Forelimb muscle (tissue), 1 donor: ENCODE results near the gene GLUD1. TPM values are rescaled to one million over a fixed set of nuclear protein-coding genes. Genes with fewer than 3 reads are reported as not detected.
"Not testable (repeated sequence)": the region's sequence is repeated elsewhere in the genome, so short reads cannot be mapped to it uniquely, and the experiment has no call there.

Experiments used
- DNase-seq: peaks from one replicate; pipeline ENCODE4 v3.0.0-alpha.2; 2013; ENCODE audit warnings: low read depth
- polyA plus RNA-seq: library from polyadenylated mRNA; unstranded; fragments of 120-200 nt; gene quantifications from one replicate; pipeline ENCODE4 v1.2.1, GENCODE V29; 2013; ENCODE audit not compliant: insufficient read length

Gene GLUD1
- polyA plus RNA-seq, 1 donor, result 52.3 TPM

- no peak for DNase-seq
Observed at GRCh38 chr10:87090779-87091178, 3.9 kb downstream of the GLUD1 start.

- DNase-seq, result no peak
Observed at GRCh38 chr10:87089746-87090145, 4.9 kb downstream of the GLUD1 start.

DNA sequence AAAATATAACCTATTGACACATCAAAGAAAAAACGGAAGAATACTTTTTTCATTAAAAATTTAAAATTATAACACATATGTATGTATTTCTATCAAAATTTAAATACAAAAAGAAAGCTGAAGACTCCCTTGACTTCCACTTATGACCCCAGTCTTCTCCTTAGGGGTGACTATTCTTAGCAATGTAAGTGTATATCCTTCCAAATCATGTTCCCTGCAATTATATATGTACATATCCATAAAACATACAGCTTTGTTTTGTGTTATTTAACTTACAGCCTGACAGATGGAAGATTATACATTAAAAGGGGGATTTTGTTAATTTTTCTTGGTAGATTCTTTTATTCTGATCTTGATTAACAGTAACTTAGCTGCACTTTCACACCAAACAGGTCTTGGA is 9.1 kb downstream of the GLUD1 start:
- DNase-seq, result no peak

- DNase-seq, result not testable (repeated sequence)
Observed at GRCh38 chr10:87084291-87084782, 10.3 kb downstream of the GLUD1 start.

GRCh38 chr10:87083576-87084290 is 10.9 kb downstream of the GLUD1 start:
- not testable (repeated sequence) for DNase-seq

DNA sequence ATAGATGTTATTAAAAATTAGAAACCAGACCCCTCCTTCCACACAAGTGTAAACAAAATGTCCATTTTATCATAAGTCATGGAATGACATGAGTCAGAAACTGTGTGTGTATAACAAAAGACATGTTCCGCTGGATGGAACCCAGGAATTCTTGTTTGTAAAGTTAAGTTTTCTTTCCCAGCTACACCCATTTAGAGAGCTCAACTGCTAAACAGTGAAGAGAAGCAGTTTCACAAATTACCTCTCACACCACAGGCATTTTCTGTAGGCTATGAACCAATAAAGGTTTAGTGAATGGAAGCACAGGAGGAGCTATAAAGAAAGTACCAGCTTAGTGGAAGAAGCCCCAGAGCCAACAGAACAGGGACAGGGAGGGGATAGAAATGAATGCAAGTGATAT is 12.4 kb downstream of the GLUD1 start:
- DNase-seq, result not testable (repeated sequence)

DNA sequence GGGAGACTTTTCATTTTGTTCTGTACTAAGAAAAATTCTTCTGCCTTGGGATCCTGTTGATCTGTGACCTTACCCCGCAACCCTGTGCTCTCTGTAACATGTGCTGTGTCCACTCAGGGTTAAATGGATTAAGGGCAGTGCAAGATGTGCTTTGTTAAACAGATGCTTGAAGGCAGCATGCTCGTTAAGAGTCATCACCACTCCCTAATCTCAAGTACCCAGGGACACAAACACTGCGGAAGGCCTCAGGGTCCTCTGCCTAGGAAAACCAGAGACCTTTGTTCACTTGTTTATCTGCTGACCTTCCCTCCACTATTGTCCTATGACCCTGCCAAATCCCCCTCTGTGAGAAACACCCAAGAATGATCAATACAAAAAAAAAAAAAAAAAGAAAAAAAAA is 13.1 kb downstream of the GLUD1 start:
- DNase-seq, result not testable (repeated sequence)

DNA sequence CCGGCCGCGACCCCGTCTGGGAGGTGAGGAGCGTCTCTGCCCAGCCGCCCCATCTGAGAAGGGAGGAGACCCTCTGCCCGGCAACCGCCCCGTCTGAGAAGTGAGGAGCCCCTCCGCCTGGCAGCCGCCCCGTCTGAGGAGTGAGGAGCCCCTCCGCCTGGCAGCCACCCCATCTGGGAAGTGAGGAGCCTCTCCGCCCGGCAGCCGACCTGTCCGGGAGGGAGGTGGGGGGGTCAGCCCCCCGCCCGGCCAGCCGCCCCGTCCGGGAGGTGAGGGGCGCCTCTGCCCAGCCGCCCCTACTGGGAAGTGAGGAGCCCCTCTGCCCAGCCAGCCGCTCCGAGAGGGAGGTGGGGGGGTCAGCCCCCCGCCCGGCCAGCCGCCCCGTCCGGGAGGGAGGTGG is 14.0 kb downstream of the GLUD1 start:
- not testable (repeated sequence) for DNase-seq

DNA sequence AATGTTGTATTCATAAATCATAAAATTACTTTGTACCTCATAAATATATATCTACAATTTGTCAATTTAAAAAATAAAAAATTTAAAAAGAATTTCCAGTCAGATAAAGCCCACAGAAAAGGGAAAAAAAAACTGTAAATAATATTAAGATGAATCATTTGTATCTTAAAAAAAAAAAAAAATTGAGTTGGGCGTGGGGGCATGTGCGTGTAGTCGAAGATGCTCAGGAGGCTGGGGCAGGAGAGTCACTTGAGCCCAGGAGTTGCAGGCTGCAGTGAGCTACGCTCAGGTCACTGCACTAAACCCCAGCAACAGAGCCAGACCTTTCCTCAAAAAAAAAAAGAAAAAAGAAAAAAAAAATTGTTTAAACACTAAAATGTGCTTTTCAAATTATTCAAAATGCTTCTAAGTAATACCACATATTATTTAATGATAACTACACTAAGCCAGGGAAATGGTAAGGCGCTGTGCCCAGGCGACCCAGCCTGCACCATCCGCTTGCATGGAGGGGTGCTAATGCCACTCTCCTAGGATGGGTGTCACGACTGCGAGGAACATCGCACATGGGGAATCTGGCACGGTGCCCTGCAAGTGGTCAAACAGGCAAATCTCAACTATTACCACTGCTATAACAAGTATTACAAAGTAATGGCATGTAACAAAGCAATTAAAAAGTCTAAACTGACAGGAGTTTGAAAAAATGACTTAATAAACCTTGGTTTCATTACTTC is 15.4 kb downstream of the GLUD1 start:
- DNase-seq, result no peak

DNA sequence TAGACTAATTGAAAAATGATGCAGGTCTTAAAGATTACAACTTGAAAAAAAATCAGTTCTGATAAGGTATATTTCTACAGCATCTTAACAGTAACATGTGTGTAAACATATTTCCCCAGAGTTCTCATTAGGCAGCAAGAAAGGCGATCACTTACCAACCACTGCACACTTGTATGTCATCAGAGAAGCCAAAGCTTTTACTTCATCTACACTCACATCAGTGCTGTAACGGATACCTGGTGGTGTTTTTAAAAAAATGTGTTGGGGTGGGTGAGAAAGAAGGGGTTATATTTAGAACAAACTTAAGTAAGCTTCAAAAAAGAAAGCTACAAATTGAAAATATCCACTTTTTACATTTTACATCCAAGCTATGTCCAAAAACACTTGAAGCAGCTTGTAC is 18.2 kb downstream of the GLUD1 start:
- not testable (repeated sequence) for DNase-seq

- no peak for DNase-seq
Observed at GRCh38 chr10:87072449-87072848, 22.2 kb downstream of the GLUD1 start.

DNA sequence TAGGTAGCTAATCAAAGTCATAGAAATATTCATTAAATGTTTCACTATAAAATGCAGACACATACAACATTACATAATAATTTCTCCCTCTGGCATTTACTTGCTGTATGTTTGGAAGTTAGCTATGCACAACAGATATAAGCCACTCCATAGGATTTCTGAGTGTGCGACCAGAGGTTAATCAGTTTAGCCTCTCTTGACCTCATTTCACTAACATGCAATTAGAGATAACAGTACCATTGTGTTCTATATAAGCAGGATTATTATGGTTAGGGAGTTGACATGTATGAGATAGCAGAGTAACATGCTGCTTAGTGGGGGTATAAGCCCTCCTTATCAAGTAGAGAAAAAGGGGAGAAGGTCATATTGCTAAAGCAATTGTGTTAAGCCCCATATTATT is 26.4 kb downstream of the GLUD1 start:
- no peak for DNase-seq

DNA sequence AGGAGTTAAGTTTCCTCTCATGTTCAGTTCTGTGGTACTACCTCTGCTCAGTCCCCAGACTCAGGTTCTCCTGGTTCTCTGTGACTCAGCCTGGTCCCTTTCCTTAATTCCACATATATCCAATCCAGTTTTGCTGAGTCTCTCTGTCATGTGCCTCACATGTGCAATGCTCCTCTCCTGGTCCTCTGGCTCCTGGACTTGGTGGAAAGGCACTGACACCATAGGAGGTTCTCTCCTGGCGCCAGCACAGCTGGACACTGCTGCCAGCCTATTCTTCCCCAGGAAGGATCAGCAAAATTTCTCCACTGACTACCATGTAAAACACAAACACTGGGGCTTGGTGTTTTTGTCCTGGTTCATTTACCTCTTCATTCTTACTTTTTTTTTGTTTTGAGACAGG is 27.8 kb downstream of the GLUD1 start:
- no peak for DNase-seq

GRCh38 chr10:87066178-87066577 is 28.5 kb downstream of the GLUD1 start:
- no peak for DNase-seq

DNA sequence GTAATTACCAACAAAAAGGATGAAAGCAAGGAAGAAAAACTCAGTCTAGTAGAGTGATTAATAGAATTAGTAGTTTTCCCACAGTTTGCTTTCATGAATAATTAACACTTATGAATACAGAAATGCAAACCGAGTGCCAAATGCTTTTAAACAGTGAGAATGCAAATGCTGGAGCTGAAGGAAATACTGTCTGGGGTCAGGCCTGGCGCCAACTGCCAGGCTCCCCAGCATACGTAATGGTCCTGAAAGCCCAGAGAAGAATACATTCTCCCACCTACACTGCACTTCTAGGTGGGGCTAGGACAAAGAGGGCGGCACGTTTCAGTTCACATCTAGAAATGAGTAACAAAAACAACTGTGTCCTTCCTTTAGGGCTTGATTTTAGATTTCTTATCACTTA is 30.0 kb downstream of the GLUD1 start:
- no peak for DNase-seq

DNA sequence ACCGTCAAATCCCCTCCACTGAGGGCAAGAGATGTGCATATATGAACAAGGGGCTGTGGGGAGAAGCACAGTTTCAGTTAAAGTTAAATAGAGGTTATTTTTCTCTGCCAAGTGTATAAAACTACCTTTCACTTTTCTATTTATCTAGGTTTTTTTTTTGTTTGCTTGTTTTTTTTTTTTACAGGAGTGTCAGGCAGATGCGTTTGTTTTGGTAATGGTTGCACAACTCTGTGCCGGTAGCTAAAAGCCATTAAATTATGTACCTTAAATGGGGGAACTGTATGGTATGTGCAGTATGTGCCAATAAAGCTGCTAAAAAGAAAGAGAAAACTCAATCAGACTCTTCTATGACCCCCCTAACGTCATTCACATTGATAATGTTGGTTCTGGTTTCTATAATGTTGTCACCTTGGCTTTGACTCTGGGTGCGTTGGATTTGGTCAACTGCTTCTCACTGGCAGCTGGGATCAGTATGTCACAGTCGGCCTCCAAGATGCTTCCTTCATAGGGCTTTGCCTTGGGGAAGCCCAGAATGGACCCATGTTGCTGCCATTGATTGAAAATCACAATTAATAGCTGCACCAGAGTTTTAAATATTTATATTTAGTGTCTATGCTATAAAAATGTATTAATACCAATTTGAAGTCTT is 34.2 kb downstream of the GLUD1 start:
- no peak for DNase-seq

GRCh38 chr10:87059401-87059800 is 35.2 kb downstream of the GLUD1 start:
- no peak for DNase-seq

DNA sequence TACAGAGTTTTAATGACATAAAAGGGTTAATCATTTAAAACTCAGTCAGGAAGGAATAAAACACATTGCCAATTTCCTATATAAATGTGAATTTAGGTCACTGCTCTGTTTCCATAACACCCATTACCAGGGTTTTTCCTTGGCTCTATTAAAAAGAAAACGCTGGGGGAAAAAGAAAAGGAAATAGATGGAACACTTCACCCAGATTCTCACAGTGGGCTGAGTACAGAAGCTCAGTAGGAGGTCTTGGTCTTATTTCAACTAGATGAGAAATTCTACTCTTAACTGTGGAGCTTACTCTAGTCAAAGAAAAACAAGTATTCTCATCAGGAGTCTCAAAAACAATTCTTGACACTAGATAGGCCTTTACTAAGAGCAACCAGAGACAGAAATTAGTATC is 36.5 kb downstream of the GLUD1 start:
- DNase-seq, result no peak

DNA sequence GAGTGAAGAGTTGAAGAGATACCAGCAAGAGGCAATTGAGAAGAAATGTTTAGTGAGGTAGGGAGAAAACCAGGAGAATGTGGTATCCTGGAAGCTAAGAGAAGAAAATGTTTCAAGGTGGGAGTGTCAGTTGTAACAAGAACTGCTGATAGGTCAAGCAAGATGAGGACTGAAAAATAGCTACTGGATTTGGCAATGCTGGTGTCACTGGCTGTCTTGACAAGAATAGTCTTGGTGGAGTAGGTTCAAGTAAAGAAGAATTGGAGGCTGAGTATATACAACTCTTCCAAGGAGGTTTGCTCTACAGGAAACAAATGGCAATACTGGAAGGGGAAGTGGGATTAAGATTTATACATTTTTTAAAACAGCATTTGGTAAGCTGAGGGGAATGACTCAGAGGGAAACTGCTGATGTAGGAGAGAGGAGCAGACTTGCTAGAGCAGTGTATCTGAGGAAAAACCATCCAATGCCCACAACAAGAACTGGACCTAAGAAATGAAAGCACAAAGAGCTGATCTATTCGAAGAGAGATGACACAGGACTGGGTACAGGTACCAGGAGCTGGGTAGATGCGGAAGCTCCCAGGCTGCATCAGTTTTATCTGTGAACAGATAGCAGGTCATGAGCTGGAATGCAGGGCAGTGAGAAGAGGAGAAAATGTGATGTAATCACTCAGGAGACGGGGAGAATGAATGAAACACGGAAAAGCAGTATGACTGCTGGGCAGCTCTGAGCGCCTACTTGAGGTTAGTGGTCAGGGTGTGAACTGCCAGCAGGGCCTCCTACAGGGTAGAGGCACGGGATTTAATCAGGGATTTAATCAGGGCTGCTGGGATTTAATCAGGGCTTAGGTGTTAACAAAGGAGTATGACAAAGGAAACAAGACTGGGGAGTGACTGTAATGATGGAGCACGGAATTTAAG is 40.0 kb downstream of the GLUD1 start:
- no peak for DNase-seq

GRCh38 chr10:87053577-87054181 is 41.0 kb downstream of the GLUD1 start:
- no peak for DNase-seq

- no peak for DNase-seq
Observed at GRCh38 chr10:87053111-87053510, 41.5 kb downstream of the GLUD1 start.
